ENCODE results near the gene MCM7. TPM values are rescaled to one million over a fixed set of nuclear protein-coding genes. Genes with fewer than 3 reads are reported as not detected.
A peak's percentile ranks its signal among the peaks of the same experiment; 100 is the strongest.

MCM7 gene
- total and polyA plus RNA-seq, 2 of the 13 experiments (the other 11 are each of a cell fraction or from before 2014, with no cell fraction given) = 84.5 to 214 TPM

GRCh38 chr7:100061518-100062193 is 39.5 kb downstream of the MCM7 start:
- no peaks in the 10 kb centered on the region for H4K20me1 ChIP-seq (ENCODE audit: insufficient read depth, low read length)
- peaks cover 14% of the 10 kb centered on the region for H3K4me1 ChIP-seq (ENCODE audit: insufficient read depth, low read length)
- FAIRE-seq (no peak), ATAC-seq (no peak; the same call in 2 of the 3 replicates), DNase-seq (ENCODE audit: low spot score) (no peak)
- in situ Hi-C loops (cut with HindIII; ENCODE audit: extremely low pct_ligation_motif_present, low pct_unique_long_range_greater_than_20kb) (no loop called here), intact Hi-C loops (cut with micrococcal nuclease; ENCODE audit: unreplicated experiment) (no loop called here)
- peaks cover 11 to 47% of the 10 kb centered on the region in 2 experiments for H3K36me3 ChIP-seq (replicated peaks in 1 of 2; ENCODE audit: control insufficient read depth in 1 of 2, insufficient read depth in 2 of 2, low read length in 2 of 2)
- no peaks in the 10 kb centered on the region; a peak in 1 of 5 replicates for H3K27me3 ChIP-seq (ENCODE audit: control insufficient read depth in 1 of 2, insufficient read depth in 2 of 2, low read length in 2 of 2)
- no peak overlapping the region for H3K4me2 ChIP-seq (ENCODE audit: low read depth, low read length)
- no peak overlapping the region for H3K9ac ChIP-seq (ENCODE audit: insufficient read depth, low read depth, low read length)
- no TSS peak for BruUV-seq (replicated peaks)
- ChIA-PET CTCF (ENCODE audit: low intra/inter-chr PET ratio, low total read pairs) (no interaction called here), POLR2A (interaction anchor here (1.0 to 1.3 kb wide), 2 partner anchors 29 to 46 kb away, joined by 4 read pairs; partner anchors contain the start of gene ZKSCAN1)
- no peak overlapping the region for H3K27ac ChIP-seq (ENCODE audit: extremely low read length, insufficient read depth, low read length)
- H3K79me2 ChIP-seq (ENCODE audit: insufficient read depth, low read length) = no peaks in the 10 kb centered on the region
- WGBS (ENCODE audit: low lambda C conversion rate) = 94% methylated on average over 11 of the region's 11 CpGs
- no peak overlapping the region for H2AFZ ChIP-seq (ENCODE audit: low read length)
- H3K4me3 ChIP-seq (replicated peaks in 1 of 3; ENCODE audit: insufficient read depth in 1 of 3, low read depth in 2 of 3, low read length in 3 of 3) = no peak overlapping the region
- TF ChIP-seq RBM22 (optimal IDR thresholded peaks at IDR 0.05; ENCODE audit: low read length) (peak; percentile 58), KLF12 (CRISPR knock-in tag; IDR thresholded peaks at IDR 0.05; ENCODE audit: borderline replicate concordance) (no peak)
- H3K9me3 ChIP-seq (ENCODE audit: low read length) = no peaks in the 10 kb centered on the region

DNA sequence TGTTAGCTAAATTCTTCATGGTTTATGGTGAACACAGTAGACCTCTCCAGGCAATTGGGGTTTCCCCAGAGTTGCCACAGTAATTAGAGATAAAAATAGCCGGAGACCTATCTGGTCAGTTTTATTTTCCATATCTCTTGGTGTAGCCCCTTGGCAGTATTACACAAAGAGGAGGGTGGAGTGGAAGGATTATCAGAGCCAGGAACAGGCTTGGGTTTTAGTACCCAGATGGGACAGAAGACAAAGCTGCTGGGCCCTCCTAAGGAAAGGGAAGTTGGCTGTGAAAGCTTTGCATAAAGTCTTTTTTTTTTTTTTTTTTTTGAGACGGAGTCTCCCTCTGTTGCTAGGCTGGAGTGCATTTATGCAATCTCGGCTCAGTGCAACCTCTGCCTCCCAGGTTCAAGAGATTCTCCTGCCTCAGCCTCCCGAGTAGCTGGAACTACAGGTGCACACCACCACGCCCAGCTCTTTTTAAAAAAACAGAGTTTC is 41.9 kb downstream of the MCM7 start:
- no peak overlapping the region for H3K9ac ChIP-seq (ENCODE audit: insufficient read depth, low read depth, low read length)
- no peaks in the 10 kb centered on the region for H3K9me3 ChIP-seq (ENCODE audit: low read length)
- POLR2A ChIA-PET = no interaction called here
- H3K79me2 ChIP-seq (ENCODE audit: insufficient read depth, low read length) = no peaks in the 10 kb centered on the region
- DNase-seq (ENCODE audit: low spot score) (no peak), FAIRE-seq (no peak), ATAC-seq (no peak)
- 99% methylated on average over 5 of the region's 5 CpGs for WGBS (ENCODE audit: low lambda C conversion rate)
- no peaks in the 10 kb centered on the region for H3K4me1 ChIP-seq (ENCODE audit: insufficient read depth, low read length)
- no peak for TF ChIP-seq PAWR (CRISPR knock-in tag; IDR thresholded peaks at IDR 0.05; ENCODE audit: borderline replicate concordance)
- TF ChIP-seq PPARG (CRISPR knock-in tag; conservative IDR thresholded peaks at IDR 0.05) = no peak
- no peak for TF ChIP-seq ADNP (CRISPR knock-in tag; IDR thresholded peaks at IDR 0.05)
- TF ChIP-seq ZNF550 (CRISPR knock-in tag; IDR thresholded peaks at IDR 0.05; ENCODE audit: borderline replicate concordance) = no peak
- TF ChIP-seq, protein P1, sequence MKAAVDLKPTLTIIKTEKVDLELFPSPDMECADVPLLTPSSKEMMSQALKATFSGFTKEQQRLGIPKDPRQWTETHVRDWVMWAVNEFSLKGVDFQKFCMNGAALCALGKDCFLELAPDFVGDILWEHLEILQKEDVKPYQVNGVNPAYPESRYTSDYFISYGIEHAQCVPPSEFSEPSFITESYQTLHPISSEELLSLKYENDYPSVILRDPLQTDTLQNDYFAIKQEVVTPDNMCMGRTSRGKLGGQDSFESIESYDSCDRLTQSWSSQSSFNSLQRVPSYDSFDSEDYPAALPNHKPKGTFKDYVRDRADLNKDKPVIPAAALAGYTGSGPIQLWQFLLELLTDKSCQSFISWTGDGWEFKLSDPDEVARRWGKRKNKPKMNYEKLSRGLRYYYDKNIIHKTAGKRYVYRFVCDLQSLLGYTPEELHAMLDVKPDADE (CRISPR knock-in tag; IDR thresholded peaks at IDR 0.05) = no peak
- TF ChIP-seq MEF2D (CRISPR knock-in tag; IDR thresholded peaks at IDR 0.05) = no peak
- TF ChIP-seq BCL6 (CRISPR knock-in tag; IDR thresholded peaks at IDR 0.05) = no peak
- CTCF ChIA-PET (ENCODE audit: low intra/inter-chr PET ratio, low total read pairs) = no interaction called here
- in situ Hi-C loops (cut with HindIII; ENCODE audit: extremely low pct_ligation_motif_present, low pct_unique_long_range_greater_than_20kb) (loop anchor here (10.0 kb wide), 1 partner anchor 144 kb away; the partner anchor contains the start of gene TRIM4), intact Hi-C loops (cut with micrococcal nuclease; ENCODE audit: unreplicated experiment) (no loop called here)
- H3K4me3 ChIP-seq (replicated peaks in 1 of 3; ENCODE audit: insufficient read depth in 1 of 3, low read depth in 2 of 3, low read length in 3 of 3) = no peak overlapping the region
- no peak overlapping the region for H2AFZ ChIP-seq (ENCODE audit: low read length)
- BruUV-seq (replicated peaks) = no TSS peak
- no peak overlapping the region for H3K27ac ChIP-seq (ENCODE audit: extremely low read length, insufficient read depth, low read length)
- H3K4me2 ChIP-seq (ENCODE audit: low read depth, low read length) = no peak overlapping the region
- peaks cover 10 to 43% of the 10 kb centered on the region in 2 experiments for H3K36me3 ChIP-seq (replicated peaks in 1 of 2; ENCODE audit: control insufficient read depth in 1 of 2, insufficient read depth in 2 of 2, low read length in 2 of 2)
- H4K20me1 ChIP-seq (ENCODE audit: insufficient read depth, low read length) = no peaks in the 10 kb centered on the region
- no peaks in the 10 kb centered on the region; a peak in 1 of 5 replicates for H3K27me3 ChIP-seq (ENCODE audit: control insufficient read depth in 1 of 2, insufficient read depth in 2 of 2, low read length in 2 of 2)

All from HepG2 (cell line).